Measurements from ENCODE around the gene MERTK.
"Not testable (repeated sequence)": the region's sequence is repeated elsewhere in the genome, so short reads cannot be mapped to it uniquely, and the experiment has no call there.

Gene MERTK

GRCh38 chr2:112061299-112061698 is 162.9 kb downstream of the MERTK start:
- in situ Hi-C loops (cut with HindIII; ENCODE audit: low sequenced_read_pairs), result no loop called here
- no peak for DNase-seq (ENCODE audit: low read depth, low spot score)
- no peak for TF ChIP-seq CTCF (IDR thresholded peaks at IDR 0.05; ENCODE audit: low read depth, low read length)
- no peak overlapping the region for H3K4me3 ChIP-seq (ENCODE audit: low read depth, low read length)

DNA sequence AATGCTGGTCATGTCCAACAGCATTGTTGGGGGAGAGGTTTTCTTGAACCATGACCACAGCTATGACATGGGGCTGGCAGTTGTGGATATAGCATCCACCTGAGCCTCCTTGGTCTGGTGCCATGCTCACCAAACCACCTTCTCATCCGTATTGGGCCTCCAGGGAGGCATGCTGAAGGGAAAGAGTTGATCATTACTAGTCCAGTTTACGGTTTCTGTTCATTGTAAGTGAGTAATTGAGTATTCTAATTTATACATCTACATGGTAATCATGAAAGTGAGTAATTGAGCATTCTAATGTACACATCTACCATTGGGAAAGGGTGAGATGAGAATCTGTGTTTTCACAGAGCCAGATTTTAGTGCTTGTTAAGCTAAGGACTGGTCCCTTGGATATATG is 163.4 kb downstream of the MERTK start:
- H3K4me3 ChIP-seq (ENCODE audit: low read depth, low read length), result no peak overlapping the region
- no peak for DNase-seq (ENCODE audit: low read depth, low spot score)
- in situ Hi-C loops (cut with HindIII; ENCODE audit: low sequenced_read_pairs), result no loop called here
- TF ChIP-seq CTCF (IDR thresholded peaks at IDR 0.05; ENCODE audit: low read depth, low read length), result no peak

DNA sequence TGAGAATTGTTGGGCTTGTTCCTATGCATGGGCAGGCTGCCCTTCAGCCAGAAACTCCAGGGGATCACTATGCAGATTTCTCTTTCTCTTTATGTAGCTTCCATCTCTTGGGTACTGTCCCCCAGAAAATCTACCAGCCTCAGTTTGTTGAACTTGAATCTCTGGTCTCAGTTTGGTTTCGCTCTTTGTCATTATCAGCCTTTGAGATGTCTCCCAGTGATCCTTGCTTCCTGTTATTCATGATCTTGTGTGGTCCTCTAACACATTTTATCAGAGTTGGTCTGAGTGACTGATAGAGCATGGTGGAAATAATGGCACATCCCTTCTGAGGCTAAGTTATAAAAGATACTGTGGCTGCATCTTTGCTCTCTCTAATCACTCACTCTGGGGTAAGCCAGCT is 164.5 kb downstream of the MERTK start:
- no peak for TF ChIP-seq CTCF (IDR thresholded peaks at IDR 0.05; ENCODE audit: low read depth, low read length)
- in situ Hi-C loops (cut with HindIII; ENCODE audit: low sequenced_read_pairs), result no loop called here
- no peak overlapping the region for H3K4me3 ChIP-seq (ENCODE audit: low read depth, low read length)
- no peak for DNase-seq (ENCODE audit: low read depth, low spot score)

- no peak overlapping the region for H3K4me3 ChIP-seq (ENCODE audit: low read depth, low read length)
- TF ChIP-seq CTCF (IDR thresholded peaks at IDR 0.05; ENCODE audit: low read depth, low read length), result no peak
- DNase-seq (ENCODE audit: low read depth, low spot score), result no peak
- in situ Hi-C loops (cut with HindIII; ENCODE audit: low sequenced_read_pairs), result no loop called here
These were observed 167.1 kb downstream of the MERTK start for GRCh38 chr2:112065486-112065885.

GRCh38 chr2:112065966-112066365 is 167.6 kb downstream of the MERTK start:
- DNase-seq (ENCODE audit: low read depth, low spot score), result peak; percentile 55
- in situ Hi-C loops (cut with HindIII; ENCODE audit: low sequenced_read_pairs), result no loop called here
- no peak overlapping the region for H3K4me3 ChIP-seq (ENCODE audit: low read depth, low read length)
- TF ChIP-seq CTCF (IDR thresholded peaks at IDR 0.05; ENCODE audit: low read depth, low read length), result no peak

GRCh38 chr2:112069794-112070193 is 171.4 kb downstream of the MERTK start:
- H3K4me3 ChIP-seq (ENCODE audit: low read depth, low read length); in situ Hi-C loops (cut with HindIII; ENCODE audit: low sequenced_read_pairs); DNase-seq (ENCODE audit: low read depth, low spot score): not testable (repeated sequence)

DNA sequence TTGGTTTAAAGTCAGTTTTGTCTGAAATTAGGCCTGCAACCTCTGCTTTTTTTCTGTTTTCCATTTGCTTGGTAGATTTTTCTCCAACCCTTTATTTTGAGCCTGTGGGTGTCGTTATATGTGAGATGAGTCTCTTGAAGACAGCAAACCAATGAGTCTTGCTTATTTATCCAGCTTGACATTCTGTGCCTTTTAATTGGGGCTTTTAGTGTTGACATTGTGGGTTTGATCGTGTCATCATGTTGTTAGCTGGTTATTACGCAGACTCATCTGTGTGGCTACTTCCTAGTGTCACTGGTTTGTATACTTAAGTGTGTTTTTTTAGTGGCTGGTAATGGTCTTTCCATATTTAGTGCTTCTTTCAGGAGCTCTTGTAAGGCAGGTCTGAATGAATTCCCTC is 175.5 kb downstream of the MERTK start:
- in situ Hi-C loops (cut with HindIII; ENCODE audit: low sequenced_read_pairs), result no loop called here
- DNase-seq (ENCODE audit: low read depth, low spot score), result no peak
- no peak for TF ChIP-seq CTCF (IDR thresholded peaks at IDR 0.05; ENCODE audit: low read depth, low read length)
- no peak overlapping the region for H3K4me3 ChIP-seq (ENCODE audit: low read depth, low read length)

Measured in astrocyte of the spinal cord (primary cell).